ENCODE measurements around the gene CADM2.

Gene CADM2

GRCh38 chr3:85842081-85842480, 883.3 kb downstream of the CADM2 start:
- H3K9ac ChIP-seq (ENCODE audit: low read length) = no peak overlapping the region
- no peak overlapping the region for H3K27ac ChIP-seq (ENCODE audit: low read depth, low read length)
- H3K4me1 ChIP-seq (ENCODE audit: insufficient read depth, low read length) = no peaks in the 10 kb centered on the region
- no peaks in the 10 kb centered on the region for H3K27me3 ChIP-seq (ENCODE audit: control insufficient read depth in 1 of 2, insufficient read depth in 2 of 2, low read length in 2 of 2)
- no peaks in the 10 kb centered on the region for H3K36me3 ChIP-seq (ENCODE audit: insufficient read depth, low read length)
- no peak overlapping the region for H3K4me3 ChIP-seq (ENCODE audit: low read depth in 1 of 2, low read length in 2 of 2)
- H3K9me3 ChIP-seq (ENCODE audit: low read length) = no peaks in the 10 kb centered on the region

DNA sequence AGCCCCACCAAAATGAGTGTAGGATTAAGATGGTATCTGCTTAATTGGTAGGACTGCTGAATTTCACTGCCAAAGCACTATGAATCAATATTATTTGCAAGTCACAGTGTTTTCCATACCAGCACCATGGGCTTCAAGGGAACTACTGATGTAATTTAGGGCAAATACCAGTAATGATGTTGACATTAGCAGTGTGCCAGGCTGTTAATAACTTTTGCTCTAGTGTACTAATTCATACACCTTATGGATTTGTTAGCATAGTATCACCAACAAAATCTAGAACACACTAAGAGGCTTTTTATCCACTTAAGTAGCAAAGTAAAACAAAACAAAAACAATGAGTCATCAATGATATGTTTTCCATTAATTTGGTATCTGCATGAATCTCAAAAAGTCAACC, 888.2 kb downstream of the CADM2 start:
- H3K9ac ChIP-seq (ENCODE audit: low read length) = no peak overlapping the region
- H3K27ac ChIP-seq (ENCODE audit: low read depth, low read length) = no peak overlapping the region
- no peaks in the 10 kb centered on the region for H3K36me3 ChIP-seq (ENCODE audit: insufficient read depth, low read length)
- no peaks in the 10 kb centered on the region for H3K4me1 ChIP-seq (ENCODE audit: insufficient read depth, low read length)
- no peak overlapping the region for H3K4me3 ChIP-seq (ENCODE audit: low read depth in 1 of 2, low read length in 2 of 2)
- no peaks in the 10 kb centered on the region for H3K9me3 ChIP-seq (ENCODE audit: low read length)
- no peaks in the 10 kb centered on the region for H3K27me3 ChIP-seq (ENCODE audit: control insufficient read depth in 1 of 2, insufficient read depth in 2 of 2, low read length in 2 of 2)

DNA sequence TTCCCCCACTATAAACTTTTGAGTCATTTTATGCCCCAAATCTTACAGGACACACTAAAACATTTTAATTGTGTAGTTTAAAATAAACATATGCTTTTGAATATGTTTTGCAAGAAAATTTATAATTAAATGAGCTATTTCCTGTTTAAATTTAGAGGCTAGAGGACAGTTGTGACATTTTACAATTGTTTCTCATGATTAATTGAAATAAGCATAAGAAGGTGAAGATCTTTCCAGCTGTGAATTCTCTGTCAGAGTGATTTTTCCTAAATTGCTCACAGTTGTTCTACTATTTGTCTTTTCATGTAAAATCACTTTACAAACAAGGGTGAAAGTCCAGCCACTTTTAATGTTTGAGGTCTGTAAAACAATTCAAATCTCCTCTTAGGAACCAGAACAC, 892.3 kb downstream of the CADM2 start:
- H3K9ac ChIP-seq (ENCODE audit: low read length) = no peak overlapping the region
- no peaks in the 10 kb centered on the region for H3K36me3 ChIP-seq (ENCODE audit: insufficient read depth, low read length)
- H3K4me3 ChIP-seq (ENCODE audit: low read depth in 1 of 2, low read length in 2 of 2) = no peak overlapping the region
- no peaks in the 10 kb centered on the region for H3K4me1 ChIP-seq (ENCODE audit: insufficient read depth, low read length)
- no peak overlapping the region for H3K27ac ChIP-seq (ENCODE audit: low read depth, low read length)
- no peaks in the 10 kb centered on the region for H3K27me3 ChIP-seq (ENCODE audit: control insufficient read depth in 1 of 2, insufficient read depth in 2 of 2, low read length in 2 of 2)
- H3K9me3 ChIP-seq (ENCODE audit: low read length) = no peaks in the 10 kb centered on the region

DNA sequence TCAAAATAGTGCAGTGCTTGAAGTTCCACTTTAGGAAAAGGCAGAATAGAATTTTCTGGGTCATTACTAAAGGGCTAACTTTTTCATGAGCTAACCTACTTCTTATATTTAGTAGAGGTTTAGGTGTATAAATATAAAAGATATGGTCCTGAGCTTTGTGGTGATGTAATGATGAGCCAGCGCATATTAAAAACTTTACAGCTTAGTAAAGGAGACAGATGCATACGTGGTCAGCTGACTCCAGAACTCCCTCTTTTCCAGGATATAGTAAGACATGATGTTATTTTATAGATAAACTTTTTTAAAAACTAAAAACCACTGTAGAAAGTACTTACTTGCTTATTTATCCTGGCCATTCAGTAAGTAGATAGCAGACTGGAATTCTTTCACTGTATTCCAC, 895.0 kb downstream of the CADM2 start:
- Histone ChIP-seq H3K27ac (ENCODE audit: low read depth, low read length) (no peak overlapping the region), H3K9ac (ENCODE audit: low read length) (no peak overlapping the region), H3K36me3 (ENCODE audit: insufficient read depth, low read length) (no peaks in the 10 kb centered on the region), H3K27me3 (ENCODE audit: control insufficient read depth in 1 of 2, insufficient read depth in 2 of 2, low read length in 2 of 2) (no peaks in the 10 kb centered on the region), H3K4me1 (ENCODE audit: insufficient read depth, low read length) (no peaks in the 10 kb centered on the region), H3K9me3 (ENCODE audit: low read length) (no peaks in the 10 kb centered on the region), H3K4me3 (ENCODE audit: low read depth in 1 of 2, low read length in 2 of 2) (no peak overlapping the region)

- Histone ChIP-seq H3K9me3 (ENCODE audit: low read length) (no peaks in the 10 kb centered on the region), H3K27me3 (ENCODE audit: control insufficient read depth in 1 of 2, insufficient read depth in 2 of 2, low read length in 2 of 2) (no peaks in the 10 kb centered on the region), H3K36me3 (ENCODE audit: insufficient read depth, low read length) (no peaks in the 10 kb centered on the region), H3K9ac (ENCODE audit: low read length) (no peak overlapping the region), H3K27ac (ENCODE audit: low read depth, low read length) (no peak overlapping the region), H3K4me3 (ENCODE audit: low read depth in 1 of 2, low read length in 2 of 2) (no peak overlapping the region), H3K4me1 (ENCODE audit: insufficient read depth, low read length) (no peaks in the 10 kb centered on the region)
Measured at GRCh38 chr3:85862893-85863455, 904.2 kb downstream of the CADM2 start.

DNA sequence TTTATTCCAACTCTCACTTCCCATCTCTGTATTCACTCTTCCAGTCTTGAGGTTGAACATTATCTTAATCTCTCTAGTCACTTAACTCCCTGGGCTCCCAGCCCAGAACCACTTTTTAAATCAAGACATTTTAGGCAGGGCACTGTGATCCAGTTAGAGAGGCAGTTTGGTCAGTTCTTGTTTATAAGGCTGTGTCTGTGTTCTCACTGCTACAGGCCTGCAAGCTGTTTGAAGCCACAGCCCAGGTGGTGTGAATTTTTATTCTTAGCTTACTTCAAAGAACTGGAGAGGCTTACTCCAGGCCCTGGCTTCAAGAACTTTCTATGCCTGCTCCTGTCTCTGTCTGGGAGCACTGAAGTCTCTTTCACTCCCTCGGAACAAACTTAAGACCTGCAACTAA, 906.1 kb downstream of the CADM2 start:
- Histone ChIP-seq H3K36me3 (ENCODE audit: insufficient read depth, low read length) (no peaks in the 10 kb centered on the region), H3K27ac (ENCODE audit: low read depth, low read length) (no peak overlapping the region), H3K27me3 (ENCODE audit: control insufficient read depth in 1 of 2, insufficient read depth in 2 of 2, low read length in 2 of 2) (no peaks in the 10 kb centered on the region), H3K4me1 (ENCODE audit: insufficient read depth, low read length) (no peaks in the 10 kb centered on the region), H3K9ac (ENCODE audit: low read length) (no peak overlapping the region), H3K4me3 (ENCODE audit: low read depth in 1 of 2, low read length in 2 of 2) (no peak overlapping the region), H3K9me3 (ENCODE audit: low read length) (no peaks in the 10 kb centered on the region)

DNA sequence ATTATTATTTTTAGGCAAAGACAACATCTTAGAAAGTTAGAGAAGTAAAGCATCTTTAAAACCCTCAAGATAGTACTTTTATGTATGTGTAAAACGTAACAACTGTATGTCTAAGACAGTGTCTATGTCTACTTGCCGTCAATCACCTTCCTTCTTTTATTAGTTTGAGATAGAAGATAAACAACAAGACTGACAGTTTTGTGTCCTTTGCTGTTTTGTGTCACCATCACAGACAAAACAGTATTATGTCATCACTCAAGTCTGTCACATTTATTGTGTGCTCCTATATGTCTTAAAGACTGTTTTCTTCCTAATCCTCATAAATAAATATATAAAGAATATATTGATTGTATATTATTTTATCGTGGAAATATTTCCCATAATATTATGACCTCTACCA, 908.3 kb downstream of the CADM2 start:
- H3K36me3 ChIP-seq (ENCODE audit: insufficient read depth, low read length) = no peaks in the 10 kb centered on the region
- H3K4me3 ChIP-seq (ENCODE audit: low read depth in 1 of 2, low read length in 2 of 2) = no peak overlapping the region
- H3K9ac ChIP-seq (ENCODE audit: low read length) = no peak overlapping the region
- H3K9me3 ChIP-seq (ENCODE audit: low read length) = no peaks in the 10 kb centered on the region
- no peaks in the 10 kb centered on the region for H3K4me1 ChIP-seq (ENCODE audit: insufficient read depth, low read length)
- H3K27me3 ChIP-seq (ENCODE audit: control insufficient read depth in 1 of 2, insufficient read depth in 2 of 2, low read length in 2 of 2) = no peaks in the 10 kb centered on the region
- no peak overlapping the region for H3K27ac ChIP-seq (ENCODE audit: low read depth, low read length)

DNA sequence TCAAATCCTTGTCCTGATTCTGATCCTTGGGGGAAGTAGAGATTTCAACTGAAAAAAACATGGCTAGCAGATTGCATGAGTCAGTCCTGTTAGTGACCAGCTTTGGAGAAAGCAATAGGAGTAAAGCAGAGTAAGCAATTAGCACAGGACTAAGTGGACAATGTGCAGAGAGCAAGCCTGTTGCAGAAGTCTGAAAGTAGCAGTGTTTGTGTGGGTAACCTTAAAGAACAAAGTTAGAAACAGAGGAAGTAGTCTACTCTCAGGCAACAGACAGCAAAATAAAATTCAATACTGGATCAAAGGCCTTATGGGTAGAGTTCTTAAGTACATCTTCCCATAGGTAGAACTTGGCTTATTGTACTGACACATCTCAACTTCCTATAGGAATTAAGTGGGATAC, 916.8 kb downstream of the CADM2 start:
- Histone ChIP-seq H3K4me3 (ENCODE audit: low read depth in 1 of 2, low read length in 2 of 2) (no peak overlapping the region), H3K27me3 (ENCODE audit: control insufficient read depth in 1 of 2, insufficient read depth in 2 of 2, low read length in 2 of 2) (no peaks in the 10 kb centered on the region), H3K27ac (ENCODE audit: low read depth, low read length) (no peak overlapping the region), H3K9me3 (ENCODE audit: low read length) (no peaks in the 10 kb centered on the region), H3K9ac (ENCODE audit: low read length) (no peak overlapping the region), H3K4me1 (ENCODE audit: insufficient read depth, low read length) (no peaks in the 10 kb centered on the region), H3K36me3 (ENCODE audit: insufficient read depth, low read length) (no peaks in the 10 kb centered on the region)

GRCh38 chr3:85877631-85878030, 918.8 kb downstream of the CADM2 start:
- Histone ChIP-seq H3K4me3 (ENCODE audit: low read depth in 1 of 2, low read length in 2 of 2) (no peak overlapping the region), H3K9ac (ENCODE audit: low read length) (no peak overlapping the region), H3K4me1 (ENCODE audit: insufficient read depth, low read length) (peaks cover 4% of the 10 kb centered on the region), H3K9me3 (ENCODE audit: low read length) (no peaks in the 10 kb centered on the region), H3K27ac (ENCODE audit: low read depth, low read length) (no peak overlapping the region), H3K27me3 (ENCODE audit: control insufficient read depth in 1 of 2, insufficient read depth in 2 of 2, low read length in 2 of 2) (no peaks in the 10 kb centered on the region), H3K36me3 (ENCODE audit: insufficient read depth, low read length) (no peaks in the 10 kb centered on the region)

- Histone ChIP-seq H3K4me3 (ENCODE audit: low read depth in 1 of 2, low read length in 2 of 2) (no peak overlapping the region), H3K27me3 (ENCODE audit: control insufficient read depth in 1 of 2, insufficient read depth in 2 of 2, low read length in 2 of 2) (no peaks in the 10 kb centered on the region), H3K9ac (ENCODE audit: low read length) (no peak overlapping the region), H3K4me1 (ENCODE audit: insufficient read depth, low read length) (peaks cover 6% of the 10 kb centered on the region), H3K27ac (ENCODE audit: low read depth, low read length) (no peak overlapping the region), H3K9me3 (ENCODE audit: low read length) (no peaks in the 10 kb centered on the region), H3K36me3 (ENCODE audit: insufficient read depth, low read length) (no peaks in the 10 kb centered on the region)
Measured at GRCh38 chr3:85881833-85882393, 923.1 kb downstream of the CADM2 start.

GRCh38 chr3:85890043-85890555, 931.3 kb downstream of the CADM2 start:
- H3K36me3 ChIP-seq (ENCODE audit: insufficient read depth, low read length) = no peaks in the 10 kb centered on the region
- no peak overlapping the region for H3K27ac ChIP-seq (ENCODE audit: low read depth, low read length)
- no peak overlapping the region for H3K4me3 ChIP-seq (ENCODE audit: low read depth in 1 of 2, low read length in 2 of 2)
- no peaks in the 10 kb centered on the region for H3K27me3 ChIP-seq (ENCODE audit: control insufficient read depth in 1 of 2, insufficient read depth in 2 of 2, low read length in 2 of 2)
- no peak overlapping the region for H3K9ac ChIP-seq (ENCODE audit: low read length)
- H3K9me3 ChIP-seq (ENCODE audit: low read length) = no peaks in the 10 kb centered on the region
- no peaks in the 10 kb centered on the region for H3K4me1 ChIP-seq (ENCODE audit: insufficient read depth, low read length)

DNA sequence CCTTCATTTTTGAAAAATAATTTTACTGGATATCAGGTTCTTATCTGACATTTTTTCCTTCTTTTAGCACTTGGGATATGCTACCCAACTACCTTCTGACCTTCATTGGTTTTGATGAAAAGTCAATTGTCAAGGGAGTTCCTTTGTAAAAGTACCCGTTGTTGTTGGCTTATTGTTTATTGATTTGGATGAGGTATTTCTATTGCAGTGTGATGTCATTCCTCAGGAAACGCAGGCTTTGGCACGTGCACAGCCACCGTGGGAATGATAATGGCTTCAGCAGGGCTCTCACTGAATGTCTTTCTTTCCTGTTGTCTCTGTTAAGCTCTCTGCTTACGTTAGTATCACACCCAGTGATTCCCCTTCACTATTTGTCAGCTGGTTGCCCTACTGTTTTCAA, 944.6 kb downstream of the CADM2 start:
- no peak overlapping the region for H3K27ac ChIP-seq (ENCODE audit: low read depth, low read length)
- no peak overlapping the region for H3K9ac ChIP-seq (ENCODE audit: low read length)
- no peak overlapping the region for H3K4me3 ChIP-seq (ENCODE audit: low read depth in 1 of 2, low read length in 2 of 2)
- no peaks in the 10 kb centered on the region for H3K4me1 ChIP-seq (ENCODE audit: insufficient read depth, low read length)
- no peaks in the 10 kb centered on the region for H3K36me3 ChIP-seq (ENCODE audit: insufficient read depth, low read length)
- no peaks in the 10 kb centered on the region for H3K27me3 ChIP-seq (ENCODE audit: control insufficient read depth in 1 of 2, insufficient read depth in 2 of 2, low read length in 2 of 2)
- no peaks in the 10 kb centered on the region for H3K9me3 ChIP-seq (ENCODE audit: low read length)

Measured in muscle layer of colon (tissue), 2 donors.